SW 1271 (cell line): Measurements from ENCODE around the gene SLC41A2.

ENCODE experiments used
- DNase-seq, 2 experiments: peaks; one replicate each; lab custom pipeline; 2025; lab: John Stamatoyannopoulos, UW

The SLC41A2 gene

DNA sequence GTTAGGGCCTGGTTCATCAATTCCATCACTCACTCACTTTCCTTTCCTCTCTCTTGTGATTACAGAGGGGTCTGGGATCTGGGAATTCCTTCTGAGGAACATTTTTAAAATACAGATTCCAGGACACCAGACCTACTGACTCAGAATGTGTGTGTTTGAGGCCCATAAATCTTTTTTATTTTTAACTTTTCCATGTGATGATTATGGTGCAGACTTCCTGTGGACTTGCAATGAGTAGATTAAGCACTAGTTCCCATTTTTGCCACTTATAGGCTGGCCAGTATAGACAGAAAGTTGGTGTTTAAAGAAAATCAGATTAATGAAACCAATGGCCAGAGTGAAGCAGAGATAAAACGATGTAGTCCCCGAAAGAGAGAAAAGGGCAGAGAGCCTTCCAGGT lies 28.1 kb downstream of the SLC41A2 start:
- DNase-seq: no peak

GRCh38 chr12:104929368-104929767 lies 28.7 kb downstream of the SLC41A2 start:
- no peak for DNase-seq

DNA sequence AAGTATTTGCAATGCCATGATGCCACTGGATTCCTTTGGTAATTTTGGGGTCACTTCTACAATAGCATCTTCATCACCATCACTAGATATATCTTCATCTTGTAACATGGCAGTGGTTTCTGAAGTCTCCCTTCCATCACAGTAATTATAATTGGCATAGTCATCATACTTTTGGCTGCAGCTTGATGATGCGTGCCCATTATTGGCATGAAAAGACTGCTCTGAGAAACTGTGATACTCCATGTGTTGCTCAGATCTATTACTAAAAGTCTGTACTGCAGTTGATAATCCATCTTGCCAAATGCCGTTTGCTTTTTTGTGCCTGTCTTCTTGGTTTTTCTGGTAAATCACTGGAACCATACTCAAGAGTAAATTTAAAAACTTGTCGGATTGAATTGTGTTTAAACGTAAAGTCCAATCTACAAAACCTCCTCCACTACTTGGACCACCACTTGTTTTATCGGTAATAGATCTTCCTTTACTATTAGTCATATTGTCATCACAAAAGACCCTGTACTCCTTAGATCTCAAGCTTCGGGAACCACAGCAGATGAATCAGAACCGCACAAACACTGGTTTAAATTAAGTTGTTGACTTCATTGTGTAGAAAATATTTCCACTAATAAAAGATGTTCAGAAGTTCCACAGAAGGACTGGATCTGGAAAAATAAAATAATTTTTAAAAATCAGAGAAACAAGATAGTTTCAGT lies 29.9 kb downstream of the SLC41A2 start:
- no peak for DNase-seq

DNA sequence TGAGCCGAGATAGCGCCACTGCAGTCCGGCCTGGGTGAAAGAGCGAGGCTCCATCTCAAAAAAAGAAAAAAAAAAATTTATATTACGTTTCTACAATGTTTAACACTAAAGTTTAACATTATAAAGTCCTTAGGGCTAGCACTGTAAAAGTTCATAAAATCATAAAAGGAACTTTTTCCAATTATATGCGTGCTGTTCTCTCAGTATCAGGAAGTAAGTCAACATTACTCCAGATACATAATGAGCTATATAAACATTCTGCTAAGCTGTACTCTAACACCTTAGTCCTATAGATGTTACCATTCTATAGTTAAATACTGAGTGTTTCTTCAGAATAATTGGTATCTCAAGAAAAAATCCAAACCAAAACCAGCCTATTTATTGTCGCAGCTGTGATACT lies 32.6 kb downstream of the SLC41A2 start:
- no peak for DNase-seq

- DNase-seq: no peak
Measured at GRCh38 chr12:104921340-104921739, 36.8 kb downstream of the SLC41A2 start.

GRCh38 chr12:104911942-104912341 lies 46.1 kb downstream of the SLC41A2 start:
- DNase-seq: no peak

DNA sequence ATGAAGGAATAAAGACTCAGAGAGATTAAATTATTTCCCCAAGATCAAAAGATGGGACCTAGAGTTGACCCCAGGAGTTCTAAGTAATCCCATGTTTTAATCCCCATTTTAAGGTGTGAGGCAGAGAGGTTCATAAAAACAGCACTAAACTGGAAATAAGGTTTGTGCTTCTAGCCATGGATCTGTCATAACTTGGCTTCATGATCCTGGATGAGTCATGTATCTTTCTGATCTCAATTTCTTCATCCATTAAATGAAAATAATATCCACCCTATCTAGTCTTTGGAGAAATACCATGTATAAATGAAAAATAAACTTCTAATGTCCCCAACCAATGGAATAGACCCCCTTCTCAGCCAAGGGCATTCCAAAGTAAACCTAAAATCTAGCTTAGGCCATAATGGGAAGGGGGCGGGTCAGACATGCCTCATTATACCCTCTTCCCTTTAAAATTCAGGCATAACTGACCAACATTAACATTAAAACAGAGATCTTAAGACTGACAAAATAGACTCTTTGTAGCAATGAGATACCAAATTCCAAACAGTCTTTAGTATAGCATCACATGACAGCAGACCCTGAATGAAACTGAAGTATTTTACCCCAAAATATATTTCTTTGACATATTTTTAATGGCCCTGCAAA lies 47.8 kb downstream of the SLC41A2 start:
- no peak for DNase-seq

DNA sequence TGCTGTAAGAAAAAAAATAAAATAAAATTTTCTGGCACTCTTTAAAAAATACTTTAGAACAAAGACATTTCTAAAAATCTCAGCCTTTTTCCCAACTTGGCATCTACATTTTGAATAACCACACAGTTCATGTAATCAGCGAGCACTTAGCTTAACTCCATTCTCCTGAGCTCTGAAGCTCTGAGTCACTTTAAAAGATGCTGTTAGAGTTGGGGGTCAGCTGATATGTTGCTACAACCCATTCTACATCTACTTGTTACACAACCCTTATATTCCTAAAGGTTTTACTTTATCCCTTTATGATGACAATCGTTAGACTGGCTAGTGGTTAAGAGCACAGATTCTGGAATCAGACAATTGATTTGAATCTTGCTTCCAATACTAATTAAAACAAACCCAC lies 48.3 kb downstream of the SLC41A2 start:
- no peak for DNase-seq
